GM18520 (cell line): ENCODE results near the gene P3R3URF.

ENCODE experiments used
- ATAC-seq: cut with Tn5 transposase; IDR thresholded peaks from one replicate; pipeline ENCODE4 v1.9.1; 2021; ENCODE audit not compliant: unreplicated experiment

Gene P3R3URF

GRCh38 chr1:46134660-46135331 lies 41.5 kb downstream of the P3R3URF start:
- ATAC-seq: no peak

GRCh38 chr1:46133781-46134350 lies 42.4 kb downstream of the P3R3URF start:
- no peak for ATAC-seq

GRCh38 chr1:46133181-46133658 lies 43.1 kb downstream of the P3R3URF start:
- ATAC-seq: peak; percentile 24

- ATAC-seq: peak; percentile 81
Observed at GRCh38 chr1:46132529-46133180, 43.6 kb downstream of the P3R3URF start, which contains the start of gene PIK3R3. Gene PIK3R3 (minus strand): TSS chr1:46132629. CDS start chr1:46131952, 677 bp downstream.

- ATAC-seq: no peak
Observed at GRCh38 chr1:46131712-46132528, 44.4 kb downstream of the P3R3URF start.

GRCh38 chr1:46131093-46131492 lies 45.2 kb downstream of the P3R3URF start:
- ATAC-seq: no peak

- ATAC-seq: no peak
Observed at GRCh38 chr1:46130606-46131005, 45.7 kb downstream of the P3R3URF start.

GRCh38 chr1:46130121-46130520 lies 46.2 kb downstream of the P3R3URF start:
- ATAC-seq: no peak

- ATAC-seq: no peak
Observed at GRCh38 chr1:46128344-46128743, 47.9 kb downstream of the P3R3URF start.
